GM21423 (cell line): ENCODE results near the gene SEPTIN2.
"Not testable (repeated sequence)": the region's sequence is repeated elsewhere in the genome, so short reads cannot be mapped to it uniquely, and the experiment has no call there.

Experiments
- ATAC-seq: cut with Tn5 transposase; IDR thresholded peaks from one replicate; pipeline ENCODE4 v1.9.1; 2021; ENCODE audit warnings: mild to moderate bottlenecking, moderate library complexity; ENCODE audit not compliant: unreplicated experiment

Gene SEPTIN2

DNA sequence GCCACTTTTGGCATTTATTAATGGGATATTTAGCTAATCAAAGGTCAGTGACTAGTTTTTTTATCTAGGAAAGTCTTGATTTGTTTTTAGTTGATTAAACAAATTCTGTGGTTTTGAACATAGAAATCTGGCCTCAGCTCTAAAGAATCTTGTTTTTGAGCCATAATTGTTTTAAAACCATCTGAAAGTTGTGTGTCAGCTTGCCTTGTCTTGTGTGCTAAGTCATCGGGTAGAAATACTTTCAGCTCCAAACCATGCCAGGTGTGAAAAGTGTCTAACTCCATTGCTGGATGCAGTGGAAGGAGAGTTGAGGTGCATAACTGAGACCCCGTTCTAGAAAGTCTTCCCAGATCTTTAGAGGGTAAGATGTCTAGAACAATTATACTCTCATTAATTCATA, 63.1 kb downstream of the SEPTIN2 start:
- ATAC-seq, result no peak

DNA sequence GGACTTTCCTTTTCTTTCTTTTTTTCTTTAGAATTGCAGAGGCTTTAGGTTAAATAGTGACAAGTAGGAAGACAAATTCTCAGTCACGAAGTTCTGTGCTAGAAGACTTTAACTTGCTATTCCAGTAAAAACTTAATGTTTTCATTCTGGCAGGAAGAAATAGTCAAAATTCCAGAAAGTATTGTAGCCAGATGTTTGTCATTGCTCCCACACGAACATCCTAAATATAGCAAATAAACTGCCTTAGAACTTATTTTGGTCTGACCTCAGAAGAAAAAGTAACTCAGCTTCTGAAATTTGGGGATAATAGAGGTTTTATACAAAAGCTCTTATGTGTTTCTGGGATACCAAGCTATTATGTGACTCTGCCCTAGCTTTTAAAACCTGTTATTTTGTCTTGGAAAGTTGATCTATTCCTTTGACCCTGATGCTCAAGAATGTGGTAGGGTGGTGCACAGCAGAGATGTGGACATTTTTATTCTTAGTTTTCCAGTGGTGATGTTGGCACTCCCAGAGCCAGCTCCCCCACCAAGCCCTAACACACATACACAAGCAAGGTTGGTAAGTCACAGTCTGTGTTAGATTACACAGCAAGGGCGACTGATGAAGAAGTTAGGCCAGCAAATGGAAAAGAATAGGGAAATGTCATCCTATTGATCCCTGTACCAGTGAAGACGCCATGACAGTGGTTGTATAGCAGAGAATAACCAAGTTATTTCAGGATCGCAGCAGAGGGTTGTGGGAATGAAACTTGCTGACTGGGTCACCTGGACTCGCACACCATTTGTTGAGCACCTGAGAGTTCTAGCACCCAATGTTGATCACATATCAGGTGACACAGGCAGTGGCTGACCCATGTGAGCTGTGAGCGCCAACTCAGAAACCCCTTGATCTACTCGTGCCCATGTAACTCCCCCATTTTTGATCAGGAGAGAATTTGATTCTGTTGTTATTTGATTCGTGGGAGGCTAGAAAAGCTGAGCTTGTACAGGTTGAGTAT, 64.1 kb downstream of the SEPTIN2 start:
- no peak for ATAC-seq

DNA sequence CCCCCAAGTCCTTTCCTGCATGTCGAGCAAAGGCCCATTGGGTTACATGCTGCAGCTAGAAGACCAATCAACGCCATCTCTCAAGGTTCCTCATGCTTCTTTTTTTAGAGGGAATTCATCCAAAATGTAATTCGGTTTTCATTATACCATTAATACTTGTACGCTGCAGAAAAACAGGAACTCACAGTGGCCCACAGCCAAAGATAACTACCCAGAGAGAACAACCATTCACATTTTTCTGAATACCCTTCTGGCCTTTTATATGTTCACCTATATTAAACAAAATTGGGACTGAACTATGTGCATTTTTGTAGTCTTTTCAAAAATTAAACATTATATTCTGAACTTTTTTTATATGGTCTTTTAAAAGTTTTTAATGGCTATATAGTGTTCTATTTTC, 66.1 kb downstream of the SEPTIN2 start:
- ATAC-seq, result no peak

DNA sequence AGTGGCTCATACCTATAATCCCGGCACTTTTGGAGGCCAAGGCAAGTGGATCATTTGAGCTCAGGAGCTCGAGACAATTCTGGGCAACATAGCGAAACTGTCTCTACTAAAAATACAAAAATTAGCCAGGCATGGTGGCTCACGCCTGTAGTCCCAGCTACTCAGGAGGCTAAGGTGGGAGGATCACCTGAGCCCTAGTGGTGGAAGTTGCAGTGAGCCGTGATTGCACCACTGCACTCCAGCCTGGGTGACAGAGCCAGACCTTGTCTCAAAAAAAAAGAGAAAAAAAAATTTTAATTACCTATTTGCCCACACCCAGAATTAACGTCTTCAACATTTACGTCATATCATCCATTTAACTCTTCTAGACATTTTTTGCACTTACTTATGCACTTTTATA, 69.7 kb downstream of the SEPTIN2 start:
- not testable (repeated sequence) for ATAC-seq

DNA sequence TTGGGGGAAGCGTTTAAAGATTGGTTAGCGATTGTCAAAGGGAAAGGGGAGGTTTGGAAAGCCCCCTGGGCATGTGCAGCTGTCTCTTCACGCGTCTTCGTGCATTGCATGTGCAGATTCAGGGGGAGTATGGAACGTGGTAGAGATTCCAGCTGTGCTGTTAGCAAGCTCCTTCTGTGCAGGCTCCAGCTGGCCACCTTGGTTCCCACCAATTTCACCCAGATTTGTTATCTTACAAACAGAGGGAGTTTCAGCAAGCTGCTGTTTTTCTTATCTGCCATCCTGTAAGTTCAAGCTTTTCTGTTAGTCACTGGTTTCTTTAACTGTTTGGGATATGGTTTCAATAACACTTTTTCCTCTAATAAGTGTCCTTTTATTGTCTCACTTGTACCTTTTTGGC, 70.8 kb downstream of the SEPTIN2 start:
- ATAC-seq, result no peak

DNA sequence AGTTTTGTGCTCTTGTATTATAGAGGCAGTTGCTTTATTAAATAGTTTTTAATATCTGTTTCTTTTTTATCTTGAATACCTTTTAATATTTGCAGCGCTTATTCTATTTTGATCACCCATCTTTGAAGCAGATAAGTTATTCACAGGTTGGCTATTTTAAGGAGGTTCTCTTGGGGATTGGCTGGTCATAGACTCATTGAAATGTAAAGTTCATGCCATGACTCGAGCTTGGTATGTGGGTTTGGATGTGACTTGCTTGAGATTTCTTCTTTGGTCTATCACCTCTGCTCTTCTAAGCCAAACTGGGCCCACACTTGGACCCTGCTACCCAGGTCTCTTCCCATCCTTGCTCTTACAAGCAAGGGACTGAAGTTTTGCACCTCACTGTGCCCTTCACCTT, 74.0 kb downstream of the SEPTIN2 start:
- ATAC-seq, result no peak

DNA sequence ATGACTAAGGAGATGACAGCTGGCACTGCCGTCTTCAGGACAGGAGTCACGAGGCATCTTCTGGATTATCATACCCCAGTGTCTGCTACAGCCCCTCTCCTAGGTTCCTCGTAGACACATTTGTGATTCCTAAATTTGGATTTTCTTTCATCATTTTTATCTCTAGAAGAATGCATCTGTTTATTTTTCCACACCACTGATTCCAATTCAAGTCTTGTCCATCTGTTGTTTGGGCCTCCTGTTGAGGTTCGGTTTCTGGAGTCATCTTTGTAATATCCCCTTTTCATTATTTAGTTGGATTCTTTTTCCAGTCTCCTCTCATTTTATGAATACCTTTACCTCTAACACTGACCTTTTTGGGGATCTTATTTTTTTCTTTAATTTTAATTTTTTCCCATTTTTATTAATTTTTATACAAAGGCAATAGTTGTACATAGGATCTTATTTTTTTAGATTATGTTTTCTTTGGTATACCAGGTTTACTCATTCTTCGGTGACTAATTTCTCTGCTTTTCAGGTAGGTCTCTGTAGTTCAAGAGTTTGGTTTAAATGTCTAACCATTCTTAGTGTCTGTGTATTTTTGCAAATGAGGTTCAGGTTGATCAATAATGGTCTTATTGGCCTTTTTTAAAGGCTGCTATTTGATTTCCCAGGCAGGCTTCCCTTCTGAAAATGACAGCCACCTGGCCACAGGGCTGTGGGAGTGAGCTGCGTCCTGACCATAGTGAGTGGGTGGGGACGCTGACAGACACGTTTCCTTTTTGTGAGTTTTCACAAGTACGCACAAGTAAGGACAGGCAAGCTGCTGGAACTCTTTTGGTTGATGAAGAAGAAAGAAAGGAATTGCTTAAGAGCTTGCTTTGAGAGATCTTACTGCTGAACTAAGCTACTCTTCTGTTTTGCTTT, 74.8 kb downstream of the SEPTIN2 start:
- ATAC-seq, result no peak

DNA sequence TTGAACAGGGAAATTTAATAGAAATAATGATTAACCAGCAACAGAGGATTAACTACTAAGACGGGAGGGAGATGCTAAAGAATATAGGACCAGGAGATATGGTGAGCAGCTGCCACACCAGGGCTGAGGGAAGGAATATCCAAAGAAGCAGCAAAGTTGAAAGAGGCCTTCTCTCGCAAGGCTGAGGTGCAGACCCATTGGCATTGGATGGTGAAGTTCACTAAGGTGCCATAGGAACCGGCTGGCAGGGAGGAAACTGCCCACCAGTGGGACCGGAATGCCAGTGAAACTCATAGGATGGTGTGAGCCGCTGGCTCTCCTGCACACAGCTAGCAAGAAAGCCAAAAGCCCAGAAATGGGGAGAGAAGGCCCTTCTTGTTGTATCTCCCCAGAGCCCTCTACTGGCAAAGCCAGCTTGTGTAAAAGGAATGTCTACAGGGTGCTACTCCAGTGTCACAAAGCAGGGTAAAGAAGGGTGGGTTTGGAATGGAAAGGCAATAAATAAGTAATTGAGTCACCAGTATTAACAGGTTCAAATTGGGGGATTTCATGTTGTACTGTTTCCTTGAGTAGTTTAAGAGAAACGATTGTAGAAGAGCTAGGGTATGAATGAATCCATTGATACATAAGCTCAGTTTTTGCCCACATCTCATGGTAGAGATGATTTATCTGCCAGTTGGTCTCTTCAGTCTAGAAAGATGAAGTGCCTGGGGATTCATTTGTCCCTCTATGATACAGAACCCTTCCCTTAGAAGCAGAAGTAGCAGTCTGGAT, 76.4 kb downstream of the SEPTIN2 start:
- no peak for ATAC-seq

DNA sequence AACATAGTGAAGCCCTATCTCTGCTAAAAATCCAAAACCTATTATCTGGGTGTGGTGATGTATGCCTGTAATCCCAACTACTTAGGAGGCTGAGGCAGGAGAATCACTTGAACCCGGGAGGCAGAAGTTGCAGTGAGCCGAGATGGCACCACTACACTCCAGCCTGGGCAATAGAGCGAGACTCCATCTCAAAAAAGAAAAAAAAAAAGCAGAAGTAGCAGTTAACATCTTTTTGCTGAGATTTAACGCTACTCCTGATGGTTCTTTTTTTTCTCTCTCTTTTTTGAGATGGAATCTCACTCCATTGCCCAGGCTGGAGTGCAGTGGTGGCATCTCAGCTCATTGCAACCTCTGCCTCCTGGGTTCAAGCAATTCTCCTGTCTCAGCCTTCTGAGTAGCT, 77.0 kb downstream of the SEPTIN2 start:
- ATAC-seq, result not testable (repeated sequence)

DNA sequence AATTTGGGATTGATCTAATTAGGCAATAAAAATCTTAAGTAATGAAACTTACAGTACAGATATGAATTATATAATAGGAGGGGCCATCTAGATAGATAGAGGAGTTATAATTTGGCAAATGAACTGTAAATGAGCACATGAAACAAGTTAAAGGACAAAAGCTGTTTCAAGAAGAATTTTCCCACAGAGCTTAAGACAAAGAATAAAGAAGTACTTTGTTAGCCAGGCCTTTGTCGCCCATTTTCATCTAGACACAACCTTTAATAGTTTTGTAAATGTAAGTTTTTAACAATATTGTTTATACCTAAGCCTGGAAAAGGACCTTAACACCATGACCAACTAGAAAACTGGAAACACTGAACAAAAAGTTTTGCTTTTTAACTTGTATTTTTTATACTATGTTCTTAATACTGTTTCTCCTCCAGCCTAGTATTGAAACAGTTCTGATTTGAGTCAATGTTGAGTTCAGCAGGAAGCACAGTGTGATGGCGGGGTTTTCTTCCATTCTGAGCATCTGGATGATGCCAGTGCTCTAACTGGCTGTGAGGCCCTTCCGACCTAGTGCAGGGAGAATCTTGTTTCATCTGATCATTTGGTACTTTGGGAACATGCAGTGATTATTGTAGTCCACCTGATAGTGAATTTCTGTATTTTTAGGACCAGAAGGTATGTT, 77.9 kb downstream of the SEPTIN2 start:
- no peak for ATAC-seq

DNA sequence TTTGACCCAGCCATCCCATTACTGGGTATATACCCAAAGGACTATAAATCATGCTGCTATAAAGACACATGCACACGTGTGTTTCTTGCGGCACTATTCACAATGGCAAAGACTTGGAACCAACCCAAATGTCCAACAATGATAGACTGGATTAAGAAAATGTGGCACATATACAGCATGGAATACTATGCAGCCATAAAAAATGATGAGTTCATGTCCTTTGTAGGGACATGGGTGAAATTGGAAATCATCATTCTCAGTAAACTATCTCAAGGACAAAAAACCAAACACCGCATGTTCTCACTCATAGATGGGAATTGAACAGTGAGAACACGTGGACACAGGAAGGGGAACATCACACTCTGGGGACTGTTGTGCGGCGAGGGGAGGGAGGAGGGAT, 81.1 kb downstream of the SEPTIN2 start:
- not testable (repeated sequence) for ATAC-seq

DNA sequence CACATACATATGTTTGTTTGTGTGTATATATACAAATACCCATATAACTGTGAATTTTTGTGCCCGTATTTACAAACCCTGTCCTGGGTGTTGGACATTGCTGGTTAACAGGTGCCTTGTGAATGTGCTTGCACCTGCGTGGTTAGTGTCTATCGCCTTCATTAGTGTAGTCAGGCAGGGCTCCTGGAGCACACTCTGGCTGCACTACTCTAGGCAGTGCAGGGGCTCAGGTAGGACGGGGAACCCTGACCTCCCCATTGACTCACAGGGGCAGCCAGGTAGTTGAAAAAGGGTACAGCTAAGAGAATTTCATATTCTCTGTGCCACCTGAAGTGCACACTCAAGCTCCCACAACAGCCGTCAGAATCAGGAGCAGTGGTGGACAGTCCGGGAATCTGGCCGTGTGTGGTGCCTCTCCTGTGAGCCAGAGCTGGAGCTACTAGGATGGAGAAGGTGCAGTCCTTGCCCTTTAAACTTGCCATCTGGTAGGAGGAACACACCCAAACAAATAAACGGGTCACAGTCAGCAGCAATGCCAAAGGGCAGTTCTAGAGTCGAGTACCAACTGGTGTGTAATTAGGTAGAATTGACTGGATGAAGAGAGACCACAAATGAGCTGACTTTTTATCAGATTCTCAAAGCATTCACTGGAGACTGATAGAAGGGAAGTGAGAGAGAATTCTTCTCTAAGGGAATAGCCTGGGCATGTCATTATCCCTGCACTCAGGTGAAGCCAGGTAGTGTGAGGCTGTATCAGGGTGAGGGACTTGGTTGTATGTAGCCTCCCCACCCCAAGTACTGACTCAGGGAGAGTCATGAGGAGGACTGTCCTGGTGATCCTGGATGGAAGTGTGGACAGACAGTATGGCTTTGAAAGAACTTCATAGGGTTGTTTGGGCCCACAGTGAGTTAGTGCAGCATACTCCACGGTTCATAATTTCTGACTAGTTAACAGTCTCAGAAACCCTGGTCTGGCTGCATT, 84.5 kb downstream of the SEPTIN2 start:
- no peak for ATAC-seq
